DMS53 treated with DMSO at 0.1 percent for 48 hours (cell line): ENCODE data around the gene TIMM13.

ENCODE experiments used
- DNase-seq: peaks from one replicate; lab custom pipeline; 2025; ENCODE audit not compliant: unreplicated experiment; lab: John Stamatoyannopoulos, UW

Gene TIMM13

GRCh38 chr19:2455851-2456570 is 28.6 kb upstream of the TIMM13 start:
- DNase-seq = no peak

DNA sequence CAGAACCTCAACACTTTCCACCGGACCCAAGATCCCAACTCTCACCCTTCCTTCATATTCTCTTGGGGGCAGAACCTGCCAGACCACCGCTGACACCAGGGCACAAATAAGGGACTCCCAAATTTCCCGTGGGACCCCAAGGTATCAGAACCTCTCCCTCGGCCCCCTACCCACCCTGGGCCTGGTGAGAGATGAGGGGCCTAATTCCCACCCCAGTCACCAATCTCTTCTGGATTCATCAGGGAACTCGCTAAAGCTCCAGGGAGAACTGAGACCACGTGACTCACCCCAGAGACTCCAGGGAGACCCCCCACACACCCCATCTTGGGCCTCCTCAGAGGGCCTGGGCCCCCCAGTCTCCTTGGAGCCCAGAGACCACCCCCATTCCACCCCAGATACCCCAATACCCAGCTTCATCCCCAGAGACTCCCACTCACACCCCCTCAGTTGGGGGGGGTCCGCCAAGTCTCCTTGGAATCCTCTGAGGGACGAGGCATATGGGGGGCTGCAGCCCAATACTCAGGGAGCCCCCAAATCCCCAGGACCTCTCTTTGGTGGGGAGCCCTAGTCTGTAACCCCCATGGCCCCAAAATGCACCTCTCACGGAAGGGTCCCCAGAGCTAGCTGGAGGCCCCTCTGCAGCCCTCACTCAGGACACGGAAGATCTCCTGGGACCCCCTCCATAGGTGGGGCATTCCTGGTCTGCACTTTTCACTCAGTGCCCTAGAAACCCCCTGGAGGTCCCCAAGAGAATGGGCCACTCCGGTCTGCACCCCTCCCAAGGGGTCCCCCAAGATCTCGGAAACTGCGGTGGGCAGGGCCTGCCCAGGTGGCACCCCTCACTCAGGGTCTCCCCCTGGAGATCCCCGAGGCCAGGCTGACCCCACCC is 27.8 kb upstream of the TIMM13 start:
- no peak for DNase-seq

DNA sequence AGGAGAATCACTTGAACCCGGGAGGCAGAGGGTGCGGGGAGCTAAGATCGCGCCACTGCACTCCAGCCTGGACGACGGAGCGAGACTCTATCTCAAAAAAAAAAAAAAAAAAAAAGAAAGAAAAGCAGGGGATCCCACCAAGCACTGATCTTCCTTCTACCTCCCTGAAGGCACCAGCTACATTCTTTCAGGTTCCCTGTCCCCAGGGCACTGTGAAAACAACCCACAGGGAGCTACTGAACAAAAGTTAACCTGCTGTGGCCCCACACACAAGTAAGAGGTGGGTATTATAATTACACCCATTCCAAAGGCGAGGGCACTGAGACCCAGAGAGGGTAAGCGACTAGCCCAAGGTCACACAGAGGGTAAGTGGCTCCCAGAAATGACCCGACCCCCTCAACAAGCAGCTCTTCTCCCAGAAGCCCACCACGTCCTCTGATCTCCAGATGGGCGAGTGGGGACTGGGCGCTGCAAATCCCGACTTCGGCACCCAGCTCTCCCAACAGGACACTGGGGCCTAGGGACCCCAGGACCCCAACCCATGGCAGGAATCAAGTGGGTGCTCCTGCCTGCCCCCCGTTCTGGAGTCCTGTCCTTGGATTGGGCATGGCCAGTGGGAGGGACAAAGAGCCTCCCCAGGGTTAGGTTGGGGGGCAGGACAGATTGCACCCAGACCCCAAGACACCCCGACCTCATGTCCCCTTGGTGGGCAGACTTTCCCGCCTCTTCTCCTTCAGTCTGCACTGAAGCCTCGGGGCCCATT is 27.0 kb upstream of the TIMM13 start:
- no peak for DNase-seq

DNA sequence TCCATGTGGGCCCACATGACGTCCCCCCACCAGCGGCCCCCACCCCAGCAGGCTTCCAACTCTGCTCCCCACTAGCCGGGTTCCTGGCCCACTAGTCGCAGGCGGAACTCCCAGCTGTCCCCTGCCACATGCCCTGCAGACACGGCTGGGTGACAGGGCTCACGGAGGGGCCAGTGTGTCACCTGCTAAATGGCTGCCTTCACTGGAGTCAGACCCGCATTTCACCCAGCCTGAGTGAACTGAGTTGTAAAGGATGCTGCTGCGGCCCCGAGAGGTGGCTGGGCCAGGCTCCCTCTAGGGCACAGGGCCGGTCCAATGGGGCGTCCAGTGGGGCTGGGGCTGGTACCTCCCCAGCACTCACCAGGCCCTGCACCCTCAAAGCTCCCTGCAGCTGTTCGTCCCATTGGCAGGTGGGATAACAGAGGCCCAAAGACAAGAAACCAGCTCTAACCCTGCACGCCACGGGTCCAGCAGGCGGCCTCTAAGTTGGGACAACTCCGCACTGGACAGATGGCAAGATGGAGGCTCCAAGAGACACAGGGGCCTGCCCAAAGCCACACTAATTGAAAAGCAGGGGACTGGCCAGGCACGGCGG is 26.1 kb upstream of the TIMM13 start:
- DNase-seq = no peak

DNA sequence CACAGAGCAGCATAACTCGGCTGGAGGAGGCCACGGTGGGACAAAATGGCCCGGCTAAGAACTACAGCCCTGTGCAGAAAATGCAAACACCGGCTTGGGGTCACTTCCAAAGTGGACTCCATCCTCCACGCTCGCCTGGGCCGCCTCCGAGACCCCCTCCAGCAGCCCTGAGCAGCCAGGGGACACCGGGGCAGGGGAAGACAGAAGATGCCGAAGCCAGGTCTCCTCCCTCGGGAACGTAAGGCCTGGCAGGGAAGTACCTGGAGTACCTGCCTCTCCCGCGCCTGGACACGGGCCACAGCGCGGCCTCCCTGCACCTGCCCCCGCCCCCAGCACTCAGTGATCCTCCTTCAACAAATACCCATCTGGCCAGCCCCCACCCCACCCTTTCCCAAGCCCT is 24.4 kb upstream of the TIMM13 start:
- DNase-seq = no peak

GRCh38 chr19:2451138-2451537 is 23.8 kb upstream of the TIMM13 start:
- DNase-seq = no peak

DNA sequence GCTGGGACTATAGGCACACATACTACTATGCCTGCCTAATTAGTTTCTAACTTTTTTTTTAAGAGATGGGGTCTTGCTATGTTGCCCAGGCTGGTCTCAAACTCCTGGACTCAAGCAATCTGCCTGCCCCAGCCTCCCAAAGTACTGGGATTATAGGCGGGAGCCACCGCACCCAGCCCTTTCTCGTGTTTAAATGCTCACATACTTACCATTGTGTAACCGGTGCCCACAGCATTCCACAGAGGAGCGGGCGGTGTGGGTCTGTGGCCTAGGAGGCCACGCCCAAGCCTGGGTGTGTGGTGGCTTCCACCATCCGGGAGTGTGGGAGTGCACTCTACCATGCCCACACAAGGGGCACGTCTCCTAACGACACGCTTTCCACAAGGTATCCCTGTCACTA is 21.6 kb upstream of the TIMM13 start:
- no peak for DNase-seq

DNA sequence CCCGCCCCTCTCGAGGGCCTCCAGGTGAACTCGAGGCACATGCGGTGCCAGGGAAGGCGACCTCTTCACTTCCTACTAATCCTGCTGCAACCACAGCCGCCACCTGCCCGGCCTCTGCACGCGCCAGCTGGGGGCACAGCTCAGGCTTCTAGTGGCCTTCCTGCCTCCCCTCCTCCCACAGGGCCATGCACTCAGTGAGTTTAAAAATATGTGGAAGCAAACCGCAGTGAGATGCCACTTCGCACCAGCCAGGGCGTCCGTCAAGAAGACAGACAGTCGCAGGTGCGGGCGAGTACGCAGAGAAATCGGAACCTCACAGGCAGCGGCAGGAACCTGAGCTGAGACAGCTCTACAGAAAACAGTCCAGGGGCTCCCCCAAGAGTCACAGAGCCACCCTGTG is 19.0 kb upstream of the TIMM13 start:
- no peak for DNase-seq

GRCh38 chr19:2444251-2445002 is 17.0 kb upstream of the TIMM13 start:
- DNase-seq = no peak

DNA sequence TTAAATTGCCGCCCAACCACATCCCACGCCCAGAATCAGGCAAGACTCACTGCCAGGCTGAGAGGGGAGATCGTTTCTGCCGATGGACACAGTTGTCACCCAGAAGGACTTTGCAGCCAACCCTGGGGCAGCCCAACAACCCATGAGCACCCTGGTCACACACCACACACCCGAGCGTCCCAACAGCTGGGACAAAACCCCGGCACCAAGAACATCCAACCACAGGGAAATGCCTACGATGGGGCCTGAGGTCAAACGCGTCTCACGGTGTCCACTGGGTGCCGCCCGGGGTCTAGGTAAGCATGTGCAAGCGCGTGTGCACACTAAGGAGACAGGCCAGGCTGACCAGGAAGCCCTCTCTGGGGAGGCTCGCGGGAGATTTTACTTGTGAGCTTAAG is 16.4 kb upstream of the TIMM13 start:
- DNase-seq = no peak

DNA sequence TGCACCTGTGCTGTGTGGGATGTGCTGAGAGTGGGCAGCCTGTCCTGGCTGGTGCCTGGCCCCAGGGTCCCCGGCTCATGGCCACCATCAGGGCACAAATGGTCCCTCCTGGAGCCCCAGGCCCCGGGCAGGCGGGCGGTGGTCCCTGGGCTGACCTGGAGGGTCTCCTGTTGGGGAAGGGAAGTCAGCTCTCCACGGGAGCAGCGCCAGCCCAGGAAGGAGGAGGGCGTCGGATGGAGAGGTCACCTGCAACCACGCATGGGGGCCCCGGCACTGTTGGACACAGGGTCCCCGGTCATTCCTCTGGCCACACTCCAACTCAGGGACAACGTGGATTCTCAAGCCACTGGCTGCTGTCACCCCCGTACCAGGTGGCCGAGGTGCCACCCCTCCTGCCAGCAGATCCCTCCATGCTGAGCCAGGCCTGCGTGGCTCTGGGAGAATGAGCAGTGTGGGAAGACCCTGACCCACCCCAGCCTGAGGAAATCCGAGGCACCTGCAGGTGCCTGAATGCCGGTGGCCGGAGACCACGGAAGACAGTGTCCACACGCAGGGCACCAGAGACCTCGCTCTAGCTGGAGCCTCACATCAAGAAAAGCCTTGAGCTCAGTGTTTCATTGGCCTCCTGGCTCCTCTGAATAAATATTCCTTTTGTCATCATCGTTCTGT is 15.9 kb upstream of the TIMM13 start:
- DNase-seq = no peak

GRCh38 chr19:2441096-2441752 is 13.8 kb upstream of the TIMM13 start:
- DNase-seq = no peak

DNA sequence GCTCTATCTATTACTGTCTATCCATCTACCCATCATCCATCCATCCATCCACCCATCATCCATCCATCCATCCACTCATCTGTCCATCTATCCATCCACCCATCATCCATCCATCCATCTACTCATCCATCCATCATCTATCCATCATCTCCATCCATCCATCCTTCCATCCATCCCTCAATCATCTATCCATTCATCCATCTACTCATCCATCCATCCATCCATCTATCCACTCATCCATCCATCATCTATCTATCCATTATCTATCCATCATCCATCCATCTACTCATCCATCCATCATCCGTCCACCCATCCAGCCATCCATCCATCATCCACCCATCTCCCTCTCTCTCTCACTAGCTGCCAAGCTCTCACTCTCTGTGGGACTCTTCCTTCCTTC is 13.1 kb upstream of the TIMM13 start:
- DNase-seq = no peak

GRCh38 chr19:2438178-2438577 is 10.8 kb upstream of the TIMM13 start:
- no peak for DNase-seq

DNA sequence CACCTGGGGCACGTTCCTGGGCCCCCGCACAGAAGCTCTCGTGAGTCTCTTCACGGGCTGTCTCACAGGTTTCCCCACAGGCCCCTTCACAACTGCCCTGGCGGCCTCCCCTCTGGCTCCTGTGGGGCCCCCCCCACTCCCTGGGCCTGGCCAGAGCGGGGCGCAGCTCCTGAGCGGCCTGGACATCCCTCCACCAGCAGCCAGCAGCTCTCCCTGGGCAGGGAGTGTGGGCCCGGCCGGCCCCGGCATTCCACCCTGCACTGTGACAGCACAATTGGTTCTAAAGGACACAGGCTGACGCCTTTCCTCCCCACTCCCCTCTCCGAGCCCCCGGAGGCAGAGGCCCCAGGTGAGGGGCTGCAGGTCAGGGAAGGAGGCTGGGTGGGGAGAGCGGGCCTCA is 9.5 kb upstream of the TIMM13 start:
- DNase-seq = no peak

DNA sequence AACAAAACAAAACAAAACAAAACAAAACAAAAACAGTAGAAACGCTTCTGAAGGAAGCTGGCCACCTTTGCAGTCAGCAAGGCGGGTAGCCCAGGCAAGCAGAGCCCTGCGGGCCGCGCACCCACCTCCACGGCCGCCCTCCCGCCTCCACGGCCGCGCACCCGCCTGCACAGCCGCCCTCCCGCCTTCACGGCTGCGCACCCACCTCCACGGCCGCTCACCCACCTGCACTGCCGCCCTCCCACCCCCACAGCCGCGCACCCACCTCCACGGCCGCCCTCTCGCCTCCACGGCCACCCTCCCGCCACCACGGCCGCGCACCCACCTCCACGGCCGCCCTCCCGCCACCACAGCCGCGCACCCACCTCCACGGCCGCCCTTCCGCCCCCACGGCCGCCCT is 9.0 kb upstream of the TIMM13 start:
- DNase-seq = no peak

DNA sequence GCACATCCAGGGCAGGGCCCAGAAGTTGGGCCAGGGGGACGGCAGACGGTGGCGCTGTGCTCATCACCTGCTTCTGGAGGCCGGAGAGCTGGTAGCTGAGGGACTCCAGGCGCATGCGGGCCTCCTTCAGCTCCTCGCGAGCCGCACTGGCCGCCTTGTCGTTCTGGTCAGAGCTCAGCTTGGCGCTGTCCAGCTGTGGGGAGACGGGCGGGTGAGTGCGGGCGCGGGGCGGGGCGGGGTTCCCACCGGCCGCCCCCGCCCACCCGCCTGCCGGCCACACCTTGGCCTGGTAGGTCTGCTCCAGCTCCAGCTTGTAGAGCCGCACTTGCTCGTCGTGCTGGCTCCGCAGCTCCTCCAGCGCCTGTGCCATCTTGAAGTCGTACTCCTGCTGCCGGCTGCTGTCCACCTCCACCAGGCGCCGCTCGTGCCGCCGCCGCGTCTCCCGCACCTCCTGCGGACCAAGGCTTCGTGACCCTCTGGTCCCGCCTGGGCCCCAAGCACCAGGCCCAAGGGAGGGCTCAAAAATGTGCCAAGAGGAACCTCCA is 7.4 kb upstream of the TIMM13 start:
- DNase-seq = no peak

DNA sequence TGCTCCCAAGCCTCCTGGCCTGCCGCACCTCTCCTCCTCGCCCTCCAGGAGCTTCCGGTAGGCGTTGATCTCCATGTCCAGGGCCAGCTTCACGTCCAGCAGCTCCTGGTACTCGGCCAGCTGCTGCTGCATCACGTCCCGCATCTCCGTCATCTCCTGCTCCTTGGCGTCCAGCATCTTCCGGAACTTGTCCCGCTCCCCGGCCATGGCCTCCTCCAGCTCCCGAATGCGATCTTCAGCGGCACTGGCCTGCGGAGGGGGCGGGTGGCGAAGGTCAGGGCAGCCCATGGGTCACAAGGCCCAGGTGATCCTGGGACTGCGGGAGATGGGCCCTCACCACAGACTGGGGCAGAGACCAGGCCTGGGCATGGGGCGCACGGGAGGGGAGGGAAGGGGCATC is 6.9 kb upstream of the TIMM13 start:
- DNase-seq = no peak

DNA sequence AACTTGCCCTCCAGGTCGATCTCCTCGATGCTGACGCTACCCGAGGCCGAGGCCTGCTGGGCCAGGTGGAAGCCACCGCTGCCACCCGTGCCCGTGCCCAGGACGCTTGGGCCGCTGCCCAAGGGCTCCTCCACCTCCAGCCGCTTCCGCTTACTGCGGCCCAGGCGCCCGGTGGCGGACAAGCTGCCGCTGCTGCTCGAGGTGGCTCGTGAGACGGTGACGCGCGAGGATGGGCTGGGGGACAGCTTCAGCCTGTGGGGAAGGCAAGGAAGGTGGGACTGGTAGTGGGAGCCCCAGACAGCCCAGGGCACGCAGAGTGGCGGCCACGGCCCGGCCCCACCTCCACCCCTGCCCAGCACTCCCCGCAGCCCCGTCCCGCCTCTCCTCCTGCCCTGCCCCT is 6.5 kb upstream of the TIMM13 start:
- DNase-seq = no peak
